ENCODE results near the gene RAI14.
"Not testable (repeated sequence)": the region's sequence is repeated elsewhere in the genome, so short reads cannot be mapped to it uniquely, and the experiment has no call there.

The RAI14 gene

DNA sequence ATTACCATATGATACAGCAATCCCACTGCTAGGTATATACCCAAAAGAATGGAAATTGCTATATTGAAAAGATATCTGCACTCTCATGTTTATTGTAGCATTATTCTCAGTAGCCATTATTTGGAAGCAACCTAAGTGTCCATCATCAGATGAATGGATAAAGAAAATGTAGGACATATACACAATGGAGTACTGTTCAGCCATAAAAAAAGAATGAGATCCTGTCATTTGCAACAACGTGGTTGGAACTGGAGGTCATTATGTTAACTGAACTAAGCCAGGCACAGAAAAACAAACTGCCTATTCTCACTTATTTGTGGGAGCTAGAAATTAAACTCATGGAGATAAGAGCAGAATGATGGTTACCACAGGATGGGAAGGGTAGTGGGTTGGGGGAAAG, 119.8 kb downstream of the RAI14 start:
- no peak for DNase-seq

DNA sequence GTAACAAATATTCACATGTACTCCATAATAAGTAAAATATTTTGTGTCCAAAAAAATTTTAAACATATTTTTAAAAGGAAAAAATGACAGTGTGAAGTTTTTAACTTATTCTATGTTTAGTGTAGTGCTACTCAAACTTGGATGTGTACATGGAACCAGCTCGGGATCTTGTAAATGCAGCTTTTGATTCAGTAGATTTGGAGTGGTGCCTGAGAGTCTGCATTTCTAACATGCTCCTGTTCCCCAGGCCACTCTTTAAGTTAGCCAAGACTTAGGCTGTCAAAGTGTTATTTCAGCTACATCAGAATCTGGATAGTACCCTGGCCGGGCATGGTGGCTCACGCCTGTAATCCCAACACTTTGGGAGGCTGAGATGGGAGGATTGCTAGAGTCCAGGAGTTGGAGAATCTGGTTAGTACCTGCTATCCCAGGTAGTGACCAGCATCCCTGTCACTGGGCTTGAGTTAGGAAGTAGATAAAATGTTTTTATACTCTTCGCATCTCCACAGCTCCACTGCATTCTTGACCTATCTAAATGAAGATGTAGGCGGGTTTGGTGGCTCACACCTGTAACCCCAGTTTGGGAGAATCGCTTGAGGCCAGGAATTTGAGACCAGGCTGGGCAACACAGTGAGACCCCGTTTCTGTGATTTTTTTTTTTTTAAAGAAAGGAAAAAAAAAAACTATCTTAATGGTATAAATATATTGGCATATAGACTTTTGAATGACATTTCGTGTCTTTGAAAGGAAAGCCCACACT, 122.1 kb downstream of the RAI14 start:
- DNase-seq = no peak

DNA sequence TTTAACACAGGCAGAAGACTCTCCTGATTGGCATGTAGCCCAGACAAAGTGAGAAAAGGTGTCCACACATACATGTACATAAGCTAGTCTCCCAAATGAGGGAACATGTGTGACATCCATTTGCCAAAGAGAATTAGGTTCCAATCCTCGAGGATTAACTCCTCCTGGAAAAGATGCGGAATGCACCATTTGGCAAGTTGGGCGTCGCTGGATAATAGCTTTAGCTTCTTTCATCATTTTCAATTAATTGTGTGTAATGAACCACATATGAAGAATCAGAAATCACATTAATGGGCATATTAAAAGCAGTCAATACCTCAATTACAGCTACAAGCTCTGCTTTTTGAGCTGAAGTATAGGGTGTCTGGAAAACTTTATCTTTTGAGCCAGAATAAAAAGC, 127.8 kb downstream of the RAI14 start:
- not testable (repeated sequence) for DNase-seq

DNA sequence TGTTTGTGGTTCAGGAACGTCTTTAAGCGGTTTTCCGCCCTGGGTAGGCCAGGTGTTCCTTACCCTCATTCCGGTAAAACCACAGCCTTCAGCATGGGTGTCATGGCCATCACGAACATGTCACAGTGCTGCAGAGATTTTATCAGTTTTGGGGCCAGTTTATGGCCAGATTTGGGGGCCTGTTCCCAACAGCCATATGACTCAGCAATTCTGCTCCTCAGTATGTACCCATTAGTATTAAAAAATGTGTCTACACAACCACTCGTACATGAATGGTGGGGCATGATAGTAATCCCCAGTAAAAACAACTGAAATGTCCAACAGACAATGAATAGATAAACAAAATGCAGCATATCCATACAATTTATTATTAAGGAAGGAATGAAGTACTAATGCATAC, 130.9 kb downstream of the RAI14 start:
- DNase-seq = no peak

DNA sequence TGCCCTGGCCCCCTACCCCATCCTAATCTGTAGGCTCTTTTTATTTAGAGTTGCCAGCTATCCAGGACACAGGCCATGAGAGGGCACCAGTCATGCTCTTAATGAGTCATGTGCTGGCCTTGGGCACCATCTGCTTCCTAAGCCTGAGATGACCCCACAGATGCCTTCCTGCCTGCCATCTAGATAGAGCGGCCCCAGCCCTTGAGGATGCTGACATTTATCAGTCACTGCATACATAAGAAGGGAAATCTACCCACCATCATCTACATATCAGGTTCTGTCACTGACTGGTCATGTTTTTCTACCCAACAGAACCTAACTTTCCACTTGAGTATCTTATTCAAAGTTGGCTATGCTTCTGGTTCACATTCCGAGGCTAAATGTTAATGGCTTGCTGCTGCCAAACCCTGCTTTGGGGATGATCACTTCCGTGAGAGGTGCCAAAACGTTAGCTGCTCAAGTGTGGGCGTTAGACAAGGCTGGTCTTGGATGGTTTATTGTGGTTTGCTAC, 132.9 kb downstream of the RAI14 start:
- no peak for DNase-seq

DNA sequence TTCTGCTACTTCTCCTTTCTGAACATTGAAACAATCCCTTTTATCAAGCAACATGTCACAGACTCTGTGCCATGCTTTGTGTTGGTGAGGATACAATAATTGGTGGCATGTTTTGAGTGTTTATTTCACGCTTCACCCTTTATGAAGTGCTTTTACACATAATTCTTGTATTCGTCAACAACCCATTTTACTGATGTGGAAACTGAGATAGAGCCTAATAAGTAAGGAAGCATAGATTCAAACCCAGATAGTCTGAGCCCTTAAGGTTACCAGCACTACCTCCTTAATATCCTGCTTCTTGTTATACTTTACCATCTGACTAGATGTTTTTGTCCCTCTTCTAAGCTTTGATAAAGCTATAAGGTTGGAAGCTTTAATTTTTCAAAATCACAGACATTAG, 133.5 kb downstream of the RAI14 start:
- no peak for DNase-seq

DNA sequence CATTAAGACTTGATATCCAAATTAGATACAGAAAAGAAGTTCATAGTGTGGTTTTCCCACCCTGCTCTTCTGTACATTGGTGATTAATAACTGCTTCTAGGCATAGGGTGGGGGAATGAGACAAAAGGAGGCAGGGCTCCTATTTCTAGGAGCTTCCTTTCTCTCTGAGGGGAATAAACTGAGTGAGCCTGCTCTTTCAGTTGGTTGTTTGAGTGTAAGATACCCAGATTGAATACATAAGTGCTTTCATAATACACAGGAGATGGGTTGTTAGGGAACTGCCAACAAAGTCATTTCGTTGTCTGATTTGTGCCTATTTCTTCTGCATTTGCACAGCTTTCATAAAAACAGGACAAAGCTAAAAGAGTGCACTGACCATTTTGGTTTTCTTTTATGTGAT, 133.9 kb downstream of the RAI14 start:
- no peak for DNase-seq

DNA sequence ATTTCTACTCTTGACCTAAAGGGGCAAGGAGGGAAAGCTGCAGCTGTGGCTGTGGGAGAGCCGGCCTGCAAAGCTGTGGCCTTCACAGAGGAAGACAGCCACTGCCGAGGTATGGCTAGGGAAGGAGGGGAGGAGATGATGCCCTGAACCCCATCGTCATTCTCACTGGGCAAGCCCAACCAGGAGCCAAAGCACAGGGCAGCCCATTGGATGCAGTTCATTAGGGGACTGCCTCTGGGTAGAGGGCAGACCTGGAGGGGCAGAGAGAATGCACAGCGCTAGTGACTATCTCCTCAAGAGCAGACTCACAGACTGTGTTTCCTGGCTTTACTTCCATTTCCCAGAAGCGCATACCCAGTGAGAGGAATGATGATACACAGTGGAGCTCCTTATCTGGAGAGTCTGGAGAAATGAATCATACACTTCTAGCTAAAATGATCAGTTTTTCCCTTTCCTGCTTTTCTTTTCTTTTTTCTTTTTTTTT, 135.7 kb downstream of the RAI14 start:
- no peak for DNase-seq

DNA sequence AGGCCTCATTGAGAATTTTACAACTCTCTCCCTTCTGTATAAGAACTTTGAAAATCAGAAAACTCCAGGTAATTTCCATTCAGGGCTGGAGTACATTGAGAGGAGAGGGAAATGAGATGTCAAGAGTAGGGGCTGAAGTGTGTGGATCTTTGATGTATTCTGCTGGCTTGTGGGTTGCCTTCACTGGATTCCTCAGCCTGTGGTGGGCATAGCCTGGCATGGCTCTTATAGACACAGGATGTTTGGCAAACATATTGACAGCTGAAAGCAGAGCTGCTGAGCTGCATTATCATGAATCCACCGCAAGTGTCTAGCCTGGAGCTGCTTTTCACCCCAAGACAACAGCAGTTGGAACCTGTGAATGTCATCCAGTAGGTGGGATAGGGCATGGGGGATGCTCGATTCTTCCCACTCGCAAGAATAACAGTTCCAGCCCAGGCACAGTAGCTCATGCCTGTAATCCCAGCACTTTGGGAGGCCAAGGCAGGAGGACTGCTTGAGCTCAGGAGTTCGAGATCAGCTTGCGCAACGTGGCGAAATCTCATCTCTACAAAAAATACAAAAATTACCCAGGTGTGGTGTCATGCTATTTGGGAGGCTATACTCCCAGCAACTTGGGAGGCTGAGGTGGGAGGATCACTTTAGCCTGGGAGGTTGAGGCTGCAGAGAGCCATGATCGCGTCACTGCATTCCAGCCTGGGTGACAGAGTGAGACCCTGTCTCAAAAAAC, 146.9 kb downstream of the RAI14 start:
- DNase-seq = no peak

DNA sequence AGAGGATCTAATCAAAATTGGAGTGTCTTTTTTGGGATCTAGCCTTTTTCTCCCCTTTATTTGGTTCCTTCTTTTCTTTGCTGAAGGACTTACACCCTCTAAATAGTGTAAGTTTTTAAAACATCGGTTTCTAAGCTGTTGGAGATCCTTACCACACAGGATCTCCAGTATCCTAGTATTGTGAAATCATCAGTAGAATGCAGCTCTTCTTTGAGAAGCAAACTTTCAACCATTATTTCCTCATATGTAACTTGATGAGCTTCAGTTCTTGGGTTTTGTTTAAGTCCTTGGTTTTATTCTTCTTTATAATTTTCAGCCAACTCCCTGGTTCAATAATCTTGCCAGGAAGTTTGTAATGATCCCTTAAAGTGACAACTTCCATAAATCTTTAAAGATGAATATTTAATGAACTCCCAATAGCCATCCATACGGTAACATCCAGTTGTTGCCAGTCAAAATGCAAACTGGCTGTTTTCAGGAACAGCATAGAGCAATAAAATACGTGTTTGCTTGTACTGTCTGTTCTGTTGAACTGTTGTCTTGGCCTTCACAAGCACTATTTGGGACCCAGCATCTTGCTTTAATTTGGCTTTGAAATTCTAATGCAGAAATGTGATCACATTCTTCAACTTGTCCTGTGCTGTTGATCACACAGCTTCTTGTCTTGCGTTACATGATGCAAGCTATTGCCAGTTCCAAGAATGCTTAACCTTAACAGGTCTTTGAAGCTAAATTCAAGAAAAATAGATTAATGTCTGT, 148.0 kb downstream of the RAI14 start:
- no peak for DNase-seq

DNA sequence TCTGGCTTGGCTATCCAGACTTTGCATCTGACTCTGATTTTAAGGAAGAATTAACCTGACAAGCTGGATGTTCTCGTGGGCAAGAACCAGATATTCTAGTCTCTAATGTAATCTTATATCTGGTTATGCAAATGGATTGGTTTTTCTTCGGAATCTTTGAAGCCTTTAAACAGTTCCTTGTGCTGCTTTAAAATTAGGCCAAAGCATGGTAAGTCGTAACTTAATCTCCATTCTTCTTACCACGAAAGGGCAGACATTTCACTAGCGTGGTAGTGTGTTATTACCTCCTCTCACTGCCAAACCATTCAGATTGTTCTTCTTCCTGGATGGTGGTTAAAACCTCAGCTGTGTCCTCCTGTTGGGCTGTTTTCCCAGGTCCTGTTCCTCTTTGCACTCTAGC, 148.8 kb downstream of the RAI14 start:
- no peak for DNase-seq

DNA sequence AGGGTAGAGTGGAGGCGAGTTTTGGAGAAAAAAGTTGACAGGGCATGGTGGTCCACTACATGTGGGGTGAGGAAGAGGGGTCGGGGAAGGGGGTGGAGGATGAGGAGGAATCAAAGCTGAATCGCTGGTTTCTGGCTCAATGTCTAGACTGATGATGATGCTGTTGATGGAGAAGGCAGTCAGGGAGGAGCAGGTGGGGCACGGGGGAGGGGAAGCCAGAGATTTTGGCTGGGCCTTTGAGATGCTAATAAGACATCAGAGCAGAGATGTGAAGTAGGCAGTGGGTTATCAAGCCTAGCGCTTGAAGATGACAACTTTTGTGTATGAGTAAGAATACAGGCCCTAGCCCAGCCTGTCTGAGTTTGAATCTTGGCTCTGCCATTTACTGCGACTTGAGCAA, 150.4 kb downstream of the RAI14 start:
- DNase-seq = no peak

DNA sequence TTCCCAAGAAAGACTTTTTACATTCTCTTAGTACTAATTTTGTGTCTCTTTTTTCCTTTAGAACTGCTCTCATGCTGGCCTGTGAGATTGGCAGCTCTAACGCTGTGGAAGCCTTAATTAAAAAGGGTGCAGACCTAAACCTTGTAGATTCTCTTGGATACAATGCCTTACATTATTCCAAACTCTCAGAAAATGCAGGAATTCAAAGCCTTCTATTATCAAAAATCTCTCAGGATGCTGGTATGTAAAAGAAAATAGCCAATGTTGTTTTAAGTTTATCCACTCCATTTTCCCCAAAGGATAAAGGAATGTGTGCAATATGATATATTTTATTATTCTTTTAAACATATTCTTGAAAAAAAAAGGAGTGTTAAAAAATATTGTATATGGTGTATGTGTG, 155.6 kb downstream of the RAI14 start:
- DNase-seq = no peak

DNA sequence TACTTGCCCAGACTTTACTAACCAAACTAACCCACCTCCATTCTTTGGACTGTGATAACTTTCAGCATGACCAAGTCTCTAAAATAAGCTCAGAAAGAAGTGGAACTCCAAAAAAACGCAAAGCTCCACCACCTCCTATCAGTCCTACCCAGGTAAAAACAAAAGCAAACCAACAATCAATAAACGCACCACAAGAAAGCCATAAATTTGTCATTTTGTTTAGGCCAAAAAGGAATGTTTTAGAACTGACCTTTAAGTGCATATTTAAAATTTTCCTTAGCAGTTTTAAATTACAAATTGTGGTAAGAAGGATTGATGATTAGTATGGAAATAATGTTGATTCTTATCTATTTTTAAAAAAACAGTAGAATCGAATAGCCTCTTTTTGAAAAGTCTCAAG, 157.4 kb downstream of the RAI14 start:
- DNase-seq = no peak

DNA sequence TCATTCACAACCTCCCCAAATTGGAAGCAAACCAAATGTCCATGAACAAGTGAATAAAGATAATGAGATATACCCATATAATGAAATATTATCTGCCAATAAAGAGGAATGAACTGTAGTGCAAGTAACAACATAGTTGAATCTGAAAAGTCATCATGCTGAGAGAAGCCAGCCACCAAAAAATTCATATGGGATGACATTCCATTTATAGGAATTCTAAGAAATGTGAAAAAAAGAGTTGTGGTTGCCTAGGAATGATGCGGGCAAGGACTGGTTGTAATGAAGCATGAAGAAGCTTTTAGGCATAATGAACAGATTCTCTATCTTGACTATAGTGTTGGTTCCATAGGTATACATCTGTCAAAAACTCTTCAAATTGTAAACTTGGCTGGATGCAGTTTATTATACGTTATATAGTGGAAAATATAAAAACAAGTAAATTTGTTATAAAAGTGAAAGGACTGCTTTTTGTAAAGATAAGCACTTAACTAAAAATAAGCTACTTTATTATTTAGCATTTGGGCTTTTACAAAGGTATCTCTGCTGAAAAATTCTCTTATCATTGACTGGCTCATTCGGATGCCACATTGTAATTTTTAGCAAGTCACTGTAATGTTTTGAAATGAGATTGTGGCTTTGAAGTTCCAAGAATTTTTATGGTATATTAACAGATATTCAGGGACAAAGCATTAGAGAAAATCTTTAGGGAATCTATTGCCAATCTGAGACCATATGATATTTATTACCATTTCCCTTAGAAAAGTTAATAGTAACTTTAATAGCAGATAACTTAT, 161.6 kb downstream of the RAI14 start:
- no peak for DNase-seq

DNA sequence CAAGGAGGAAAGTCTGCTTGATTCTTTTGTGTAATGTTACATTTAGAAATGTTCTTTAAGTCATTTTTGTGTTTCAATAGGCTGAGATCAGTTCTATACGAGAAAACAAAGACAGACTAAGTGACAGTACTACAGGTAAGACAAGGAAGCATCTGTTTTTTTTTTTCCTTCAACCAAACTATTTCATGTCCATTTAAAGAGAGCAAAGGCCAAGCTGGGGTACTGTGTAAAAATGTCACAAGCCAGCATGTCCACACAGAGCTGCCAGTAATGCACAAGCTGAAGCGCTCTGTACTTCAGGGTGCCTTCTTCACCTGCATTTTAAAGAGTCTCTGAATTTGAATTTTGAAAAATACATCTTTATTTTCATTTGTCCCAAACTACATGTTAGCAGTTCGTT, 162.6 kb downstream of the RAI14 start:
- no peak for DNase-seq

DNA sequence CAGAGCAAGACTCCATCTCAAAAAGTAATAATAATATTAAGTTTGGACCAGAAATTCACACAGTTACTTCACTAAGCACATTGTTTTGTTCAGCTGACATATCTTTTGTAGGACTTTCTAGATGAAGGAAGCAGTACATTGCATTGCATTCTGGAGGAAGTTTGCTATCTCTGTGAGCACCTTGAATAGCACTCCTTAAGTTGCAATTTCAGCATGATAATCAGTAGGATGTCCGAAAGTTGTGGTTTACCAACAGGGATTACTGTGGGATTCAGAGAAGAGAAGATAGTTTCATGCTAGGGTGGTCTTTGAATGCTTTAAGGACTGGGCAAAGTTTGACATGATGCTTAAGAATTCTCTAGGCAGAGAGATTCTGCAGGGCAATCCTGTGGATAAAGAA, 164.5 kb downstream of the RAI14 start:
- no peak for DNase-seq

DNA sequence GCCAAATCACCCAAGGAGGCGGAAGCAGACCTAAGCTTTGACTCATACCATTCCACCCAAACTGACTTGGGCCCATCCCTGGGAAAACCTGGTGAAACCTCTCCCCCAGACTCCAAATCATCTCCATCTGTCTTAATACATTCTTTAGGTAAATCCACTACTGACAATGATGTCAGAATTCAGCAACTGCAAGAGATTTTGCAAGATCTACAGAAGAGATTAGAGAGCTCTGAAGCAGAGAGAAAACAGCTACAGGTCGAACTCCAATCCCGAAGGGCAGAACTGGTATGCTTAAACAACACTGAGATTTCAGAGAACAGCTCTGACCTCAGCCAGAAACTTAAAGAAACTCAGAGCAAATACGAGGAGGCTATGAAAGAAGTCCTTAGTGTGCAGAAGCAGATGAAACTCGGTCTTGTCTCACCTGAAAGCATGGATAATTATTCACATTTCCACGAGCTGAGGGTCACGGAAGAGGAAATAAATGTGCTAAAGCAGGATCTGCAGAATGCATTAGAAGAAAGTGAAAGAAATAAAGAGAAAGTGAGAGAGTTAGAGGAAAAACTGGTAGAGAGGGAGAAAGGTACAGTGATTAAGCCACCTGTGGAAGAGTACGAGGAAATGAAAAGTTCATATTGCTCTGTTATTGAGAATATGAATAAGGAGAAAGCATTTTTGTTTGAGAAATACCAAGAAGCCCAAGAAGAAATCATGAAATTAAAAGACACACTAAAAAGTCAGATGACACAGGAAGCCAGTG, 167.0 kb downstream of the RAI14 start:
- DNase-seq = no peak

DNA sequence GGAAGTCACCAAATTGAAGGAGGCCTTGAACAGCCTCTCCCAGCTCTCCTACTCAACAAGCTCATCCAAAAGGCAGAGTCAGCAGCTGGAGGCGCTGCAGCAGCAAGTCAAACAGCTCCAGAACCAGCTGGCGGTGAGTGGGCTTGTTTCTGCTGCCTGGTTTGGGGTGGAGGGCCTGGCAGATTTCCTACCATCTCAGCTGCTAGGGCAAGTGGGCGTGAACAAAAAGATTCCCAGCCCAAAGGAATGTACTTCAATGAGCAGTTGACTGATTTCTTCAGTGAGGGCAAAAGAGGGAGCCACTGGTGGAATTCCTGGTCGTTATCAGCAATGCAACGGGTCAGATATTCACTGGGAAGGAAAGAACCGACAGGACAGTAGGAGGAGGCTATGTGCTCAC, 170.2 kb downstream of the RAI14 start:
- DNase-seq = no peak

DNA sequence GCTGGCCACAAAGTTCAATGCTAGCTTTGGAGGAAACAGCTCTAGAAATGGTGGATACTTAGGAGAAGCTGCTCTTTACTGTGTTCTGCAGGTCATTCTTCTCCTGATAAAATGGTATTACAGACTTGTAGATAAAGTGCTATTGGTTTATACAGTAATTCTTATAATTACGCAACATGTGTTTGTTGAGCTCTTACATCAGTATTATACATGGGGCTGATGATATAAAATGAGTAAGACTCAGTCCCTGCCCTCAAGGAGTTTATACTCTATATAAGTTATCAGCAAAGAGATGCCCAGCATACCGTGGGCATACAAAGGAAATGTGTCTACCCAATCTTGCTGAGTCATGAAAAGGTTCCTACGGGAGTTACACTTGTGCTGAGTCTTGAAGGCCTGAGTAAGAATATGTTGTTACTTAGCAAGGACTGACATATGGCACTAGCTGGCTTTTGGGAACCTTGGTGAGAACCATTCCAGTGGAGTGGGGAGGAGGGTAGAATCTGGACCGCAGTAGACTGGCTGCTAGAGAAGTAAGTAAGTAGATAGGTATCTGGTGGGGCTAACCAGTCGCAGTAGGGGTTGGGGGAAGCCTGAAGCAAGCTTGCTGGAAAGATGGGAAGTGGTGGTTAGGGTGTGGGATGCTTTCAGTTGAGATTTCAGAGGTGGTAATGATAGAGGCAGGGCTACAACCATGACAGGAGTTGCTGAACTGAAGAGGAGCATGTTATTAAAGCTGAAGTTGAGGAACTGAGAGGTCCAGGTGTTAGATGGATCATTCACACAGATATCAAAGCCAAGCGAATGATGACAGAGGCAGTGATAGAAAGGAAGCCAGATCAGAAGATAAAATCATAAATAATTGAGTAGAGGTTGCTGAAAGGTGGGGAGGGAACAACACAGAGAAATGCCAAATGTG, 171.7 kb downstream of the RAI14 start:
- DNase-seq = no peak

DNA sequence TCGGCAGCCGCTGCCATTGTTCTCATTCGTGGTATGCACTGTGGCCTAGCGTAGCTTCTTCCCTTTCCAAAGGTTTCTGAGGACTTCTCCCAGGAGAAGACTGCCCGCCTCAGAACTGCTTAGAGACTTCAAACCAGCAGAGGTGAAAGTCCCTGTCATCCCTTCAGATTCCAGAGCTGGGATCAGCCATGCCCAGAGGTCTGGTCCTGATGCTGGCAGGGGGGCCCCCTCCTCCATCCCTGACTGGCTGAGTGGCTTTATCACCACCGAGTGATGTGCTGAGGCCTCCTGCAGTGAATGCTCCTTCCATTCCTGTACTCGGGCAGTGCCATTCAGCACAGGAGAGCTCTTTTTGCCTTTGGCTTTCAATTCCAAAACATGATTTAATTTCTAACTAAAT, 174.7 kb downstream of the RAI14 start:
- not testable (repeated sequence) for DNase-seq
